Stimulated activated CD4-positive, alpha-beta T cell treated with anti-CD3 and anti-CD28 coated beads, Interleukin-15, amount 100 ng/mL, for 48 hours (primary cell): Measurements from ENCODE around the gene UST.

Experiments used
- DNase-seq, 2 donors: peaks; one replicate each; pipeline ENCODE4 v3.0.0-alpha.2; 2020; ENCODE audit warnings: low read depth in 2 of 2

UST gene

GRCh38 chr6:149060985-149061760 is 314.3 kb downstream of the UST start:
- no peak for DNase-seq

- DNase-seq: no peak
Measured at GRCh38 chr6:149061930-149062329, 315.1 kb downstream of the UST start.

GRCh38 chr6:149062653-149063348 is 316.0 kb downstream of the UST start:
- DNase-seq: no peak

GRCh38 chr6:149063468-149063867 is 316.6 kb downstream of the UST start:
- DNase-seq: no peak

GRCh38 chr6:149064001-149064659 is 317.3 kb downstream of the UST start:
- DNase-seq: no peak

- no peak for DNase-seq
Measured at GRCh38 chr6:149064660-149065015, 317.8 kb downstream of the UST start.

GRCh38 chr6:149065121-149065520 is 318.3 kb downstream of the UST start:
- no peak for DNase-seq

GRCh38 chr6:149065658-149066556 is 319.1 kb downstream of the UST start:
- DNase-seq: peak in 1 of 2 donors; percentile 19

- DNase-seq: no peak
Measured at GRCh38 chr6:149071997-149072396, 325.2 kb downstream of the UST start.

GRCh38 chr6:149074832-149075258 is 328.0 kb downstream of the UST start:
- DNase-seq: no peak

GRCh38 chr6:149075616-149076354 is 329.0 kb downstream of the UST start:
- DNase-seq: no peak

- no peak for DNase-seq
Measured at GRCh38 chr6:149076355-149076734, 329.5 kb downstream of the UST start.

GRCh38 chr6:149077208-149077607 is 330.4 kb downstream of the UST start:
- DNase-seq: no peak

- no peak for DNase-seq
Measured at GRCh38 chr6:149078211-149078782, 331.5 kb downstream of the UST start.

GRCh38 chr6:149079456-149079855 is 332.6 kb downstream of the UST start:
- no peak for DNase-seq

GRCh38 chr6:149079911-149080491 is 333.2 kb downstream of the UST start:
- DNase-seq: no peak

GRCh38 chr6:149080511-149080910 is 333.7 kb downstream of the UST start:
- DNase-seq: no peak

- no peak for DNase-seq
Measured at GRCh38 chr6:149081281-149081680, 334.5 kb downstream of the UST start.

- peak; percentile 73 to 87 for DNase-seq
Measured at GRCh38 chr6:149082320-149082719, 335.5 kb downstream of the UST start.

- DNase-seq: no peak
Measured at GRCh38 chr6:149084026-149084425, 337.2 kb downstream of the UST start.
